Measurements from ENCODE around the gene NDUFA8.

- no peak for TF ChIP-seq POLR2A (IDR thresholded peaks at IDR 0.05)
- no peak for TF ChIP-seq CTCF (IDR thresholded peaks at IDR 0.05)
Observed at GRCh38 chr9:122193651-122194050, 34.1 kb upstream of the NDUFA8 start.

Data from vagina (tissue), 2 donors.